Activated naive CD4-positive, alpha-beta T cell (primary cell): ENCODE data around the gene LRRC43.
"Not testable (repeated sequence)": the region's sequence is repeated elsewhere in the genome, so short reads cannot be mapped to it uniquely, and the experiment has no call there.

ENCODE experiments used
- DNase-seq, 4 experiments: peaks; one replicate each; lab custom pipeline; 2025; lab: John Stamatoyannopoulos, UW

Gene LRRC43

DNA sequence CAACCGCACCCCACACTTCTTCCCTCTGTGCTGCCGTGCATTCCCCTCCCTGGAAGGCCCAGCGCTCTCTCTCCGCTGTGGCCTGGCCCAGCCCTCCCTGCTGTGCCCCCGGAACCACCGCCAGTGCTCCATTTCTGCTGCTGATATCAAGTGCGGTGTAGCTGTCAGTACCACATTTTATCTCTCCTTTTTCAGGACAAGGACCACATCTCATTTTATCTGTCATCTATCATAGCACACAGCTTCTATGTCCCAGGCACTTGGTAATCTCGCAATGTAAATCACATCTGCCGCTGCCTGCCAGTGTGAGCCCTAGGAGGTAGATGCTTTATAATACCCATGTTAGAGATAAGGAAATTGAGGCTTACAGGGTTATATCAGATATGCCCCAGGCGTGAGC lies 27.2 kb upstream of the LRRC43 start:
- no peak for DNase-seq

DNA sequence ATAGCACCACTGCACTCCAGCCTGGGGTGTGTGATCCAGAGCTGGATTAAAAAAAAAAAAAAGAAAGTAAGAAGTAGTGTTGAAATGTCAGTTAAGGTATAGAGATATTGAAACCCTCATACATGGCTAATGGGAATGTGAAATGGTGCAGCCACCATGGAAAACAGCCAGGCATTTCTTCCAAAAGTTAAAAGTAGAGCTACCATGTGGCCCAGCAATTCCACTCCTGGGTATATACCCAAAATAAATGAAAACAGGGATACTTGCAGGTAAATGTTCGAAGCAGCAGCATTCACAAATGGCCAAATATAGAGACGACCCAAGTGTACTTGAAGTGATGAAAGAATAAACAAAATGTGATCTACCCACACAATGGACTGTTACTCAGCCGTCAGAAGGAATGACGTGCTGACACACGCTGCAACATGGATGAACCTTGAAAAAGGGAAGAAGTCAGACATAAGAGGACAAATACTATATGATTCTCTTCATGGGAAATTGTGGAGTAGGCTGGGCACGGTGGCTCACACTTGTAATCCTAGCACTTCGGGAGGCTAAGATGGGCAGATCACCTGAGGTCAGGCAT lies 24.1 kb upstream of the LRRC43 start:
- no peak for DNase-seq

- no peak for DNase-seq
These were observed 23.0 kb upstream of the LRRC43 start for GRCh38 chr12:122159882-122160281.

GRCh38 chr12:122160761-122161160 lies 22.2 kb upstream of the LRRC43 start:
- no peak for DNase-seq

DNA sequence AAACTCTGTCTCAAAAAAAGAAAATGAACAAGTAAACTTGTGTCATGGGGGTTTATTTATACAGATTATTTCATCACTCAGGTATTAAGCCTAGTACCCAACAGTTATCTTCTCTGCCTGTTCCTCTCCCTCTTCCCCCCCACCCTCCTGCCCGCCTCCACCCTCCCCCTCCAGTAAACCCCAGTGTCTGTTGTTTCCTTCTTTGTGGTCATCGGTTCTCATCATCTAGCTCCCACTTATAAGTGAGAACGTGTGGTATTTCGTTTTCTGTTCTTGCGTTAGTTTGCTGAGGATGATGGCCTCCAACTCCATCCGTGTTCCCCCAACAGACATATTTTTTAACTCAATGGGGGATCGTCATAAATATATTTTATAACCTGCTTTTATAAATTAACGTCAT lies 21.2 kb upstream of the LRRC43 start:
- DNase-seq = no peak

DNA sequence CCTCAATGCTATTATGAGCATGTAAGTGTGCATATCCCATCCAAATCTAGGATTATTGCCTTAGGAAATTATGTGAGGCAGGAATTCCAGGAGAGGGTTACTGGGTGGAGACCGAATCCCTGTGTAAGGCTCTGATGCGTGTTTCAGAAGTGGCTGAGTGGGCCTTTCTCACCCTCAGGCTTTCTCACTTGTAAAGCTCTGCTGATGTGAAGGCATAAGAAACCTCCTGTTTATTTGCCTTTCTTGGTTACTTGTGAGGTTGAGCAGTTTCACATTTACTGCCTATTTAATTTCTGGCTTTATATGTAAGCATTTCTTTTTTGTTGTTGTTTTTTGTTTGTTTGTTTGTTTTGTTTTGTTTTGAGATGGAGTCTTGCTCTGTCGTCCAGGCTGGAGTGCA lies 19.9 kb upstream of the LRRC43 start:
- DNase-seq = no peak

GRCh38 chr12:122166422-122167349 lies 16.2 kb upstream of the LRRC43 start:
- no peak for DNase-seq

GRCh38 chr12:122167356-122167925 lies 15.5 kb upstream of the LRRC43 start:
- no peak for DNase-seq

GRCh38 chr12:122168492-122168891 lies 14.4 kb upstream of the LRRC43 start:
- DNase-seq = no peak

GRCh38 chr12:122171399-122171798 lies 11.5 kb upstream of the LRRC43 start:
- no peak for DNase-seq

DNA sequence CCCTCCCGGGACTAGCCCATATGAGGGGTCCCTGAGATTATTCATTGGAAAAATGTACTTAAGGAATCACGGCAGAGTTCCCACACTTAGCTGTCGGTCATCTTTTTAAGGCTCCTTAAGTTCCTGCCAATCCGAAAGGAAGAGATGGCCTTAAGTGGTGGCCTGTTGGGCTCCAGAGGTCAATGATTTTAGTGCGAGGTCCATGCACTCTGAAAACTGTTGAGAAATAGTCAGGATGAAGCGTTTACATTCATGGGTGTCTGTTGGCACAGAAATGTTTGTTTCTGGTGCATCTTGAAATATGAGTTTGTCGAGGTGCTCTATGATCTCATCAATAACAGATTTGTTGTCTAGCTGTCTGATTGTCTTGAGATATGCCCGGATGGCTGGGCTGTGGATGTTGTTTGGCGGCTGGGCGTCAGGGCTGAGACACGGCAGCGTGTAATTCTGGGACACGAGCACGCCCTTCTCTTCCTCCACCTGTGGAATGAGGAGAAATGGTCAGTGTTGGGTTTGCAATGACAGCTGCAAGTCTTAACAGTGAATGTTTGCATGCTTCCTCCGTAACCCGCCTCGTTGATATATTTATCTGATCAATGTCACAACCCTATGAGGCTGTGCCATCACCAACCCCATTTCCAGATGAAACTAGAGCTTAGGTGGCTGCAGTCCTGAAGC lies 10.5 kb upstream of the LRRC43 start:
- DNase-seq = no peak

GRCh38 chr12:122174155-122174845 lies 8.6 kb upstream of the LRRC43 start, which contains the start of gene IL31:
TSS of gene IL31 (minus strand) at chr12:122174221. CDS start at chr12:122174172, 49 bp downstream.
- no peak for DNase-seq

- DNase-seq = not testable (repeated sequence)
These were observed 6.5 kb upstream of the LRRC43 start for GRCh38 chr12:122176473-122176872.

DNA sequence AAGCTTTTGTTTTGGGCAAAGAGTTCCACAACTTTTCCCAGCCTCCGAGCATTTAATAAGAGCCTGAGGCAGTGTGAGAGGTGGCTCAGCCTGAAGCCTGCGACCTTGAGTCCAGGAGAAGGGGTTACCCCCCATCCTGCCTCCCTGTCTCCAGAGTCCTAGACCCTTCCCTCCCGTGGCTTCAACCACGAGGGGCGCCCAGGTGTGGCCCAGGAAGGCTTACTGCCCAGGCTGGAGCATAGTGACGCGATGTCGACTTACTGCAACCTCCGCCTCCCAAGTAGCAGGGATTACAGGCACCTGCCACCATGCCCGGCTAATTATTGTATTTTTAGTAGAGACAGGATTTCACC lies 641 bp downstream of the LRRC43 start:
- no peak for DNase-seq

- no peak for DNase-seq
These were observed 1.6 kb downstream of the LRRC43 start for GRCh38 chr12:122184517-122184916.

DNA sequence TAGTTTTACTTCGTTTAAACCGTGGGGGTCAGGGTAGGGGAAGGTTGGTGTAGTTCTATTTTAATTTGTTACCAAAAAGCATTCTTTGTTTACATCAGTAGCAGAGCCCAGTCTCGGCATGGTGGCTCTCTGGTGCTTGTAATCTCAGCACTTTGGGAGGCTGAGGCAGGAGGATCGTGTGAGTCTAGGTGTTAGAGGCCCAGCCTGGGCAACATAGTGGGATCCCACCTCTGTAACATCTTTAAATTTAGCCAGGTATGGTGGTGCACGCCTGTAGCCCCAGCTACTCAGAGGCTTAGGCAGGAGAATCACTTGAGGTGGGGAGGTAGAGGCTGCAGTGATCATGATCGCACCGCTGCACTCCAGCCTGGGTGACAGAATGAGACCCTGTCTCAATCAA lies 2.2 kb downstream of the LRRC43 start:
- DNase-seq = no peak

DNA sequence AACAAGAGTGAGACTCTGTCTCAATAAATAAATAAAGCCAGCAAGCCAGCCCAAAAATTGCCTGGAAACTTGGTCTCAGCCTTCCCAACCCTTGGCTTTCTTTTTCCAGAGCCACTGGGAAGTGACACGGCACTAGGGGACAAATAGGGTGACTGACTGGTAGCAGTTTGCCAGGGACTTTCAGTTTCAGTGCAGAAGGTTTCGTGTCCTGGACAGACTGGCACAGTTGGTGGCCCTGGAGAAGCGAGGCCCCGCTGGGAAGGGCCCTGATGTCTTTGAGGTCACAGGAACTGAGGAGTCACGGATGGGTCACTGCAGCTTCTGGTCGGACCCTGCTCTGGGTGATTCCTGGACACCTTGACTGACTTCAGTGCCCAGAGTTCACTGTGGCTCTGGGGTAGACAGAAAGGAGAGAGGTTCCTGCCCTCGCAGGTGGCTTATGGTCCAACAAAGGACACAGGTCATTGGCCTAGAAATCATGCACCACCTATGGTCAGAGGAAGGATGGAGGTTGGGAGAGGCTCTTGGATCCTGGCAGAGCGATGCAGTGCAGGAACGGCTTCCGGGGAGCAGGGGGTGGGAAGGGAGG lies 2.7 kb downstream of the LRRC43 start:
- no peak for DNase-seq

DNA sequence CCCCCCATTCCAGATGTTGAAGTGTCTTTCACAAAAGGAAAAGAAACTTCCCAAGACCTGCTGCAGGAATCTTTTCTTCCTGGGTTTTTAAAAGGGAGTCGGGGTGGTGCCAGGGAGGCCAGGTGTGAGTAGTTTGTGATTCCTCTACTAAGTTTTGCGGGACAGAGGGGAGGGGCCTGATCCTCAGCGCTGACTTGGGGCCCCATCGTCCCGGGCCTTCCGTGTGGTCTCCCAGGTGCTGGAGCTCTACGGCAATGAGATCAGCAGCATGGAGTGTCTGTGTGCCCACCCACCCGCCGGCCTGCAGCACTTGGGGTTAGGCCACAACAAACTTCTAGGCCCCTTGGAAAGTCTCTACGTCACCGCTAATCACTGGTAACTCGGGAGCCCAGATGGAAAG lies 4.5 kb downstream of the LRRC43 start:
- no peak for DNase-seq

DNA sequence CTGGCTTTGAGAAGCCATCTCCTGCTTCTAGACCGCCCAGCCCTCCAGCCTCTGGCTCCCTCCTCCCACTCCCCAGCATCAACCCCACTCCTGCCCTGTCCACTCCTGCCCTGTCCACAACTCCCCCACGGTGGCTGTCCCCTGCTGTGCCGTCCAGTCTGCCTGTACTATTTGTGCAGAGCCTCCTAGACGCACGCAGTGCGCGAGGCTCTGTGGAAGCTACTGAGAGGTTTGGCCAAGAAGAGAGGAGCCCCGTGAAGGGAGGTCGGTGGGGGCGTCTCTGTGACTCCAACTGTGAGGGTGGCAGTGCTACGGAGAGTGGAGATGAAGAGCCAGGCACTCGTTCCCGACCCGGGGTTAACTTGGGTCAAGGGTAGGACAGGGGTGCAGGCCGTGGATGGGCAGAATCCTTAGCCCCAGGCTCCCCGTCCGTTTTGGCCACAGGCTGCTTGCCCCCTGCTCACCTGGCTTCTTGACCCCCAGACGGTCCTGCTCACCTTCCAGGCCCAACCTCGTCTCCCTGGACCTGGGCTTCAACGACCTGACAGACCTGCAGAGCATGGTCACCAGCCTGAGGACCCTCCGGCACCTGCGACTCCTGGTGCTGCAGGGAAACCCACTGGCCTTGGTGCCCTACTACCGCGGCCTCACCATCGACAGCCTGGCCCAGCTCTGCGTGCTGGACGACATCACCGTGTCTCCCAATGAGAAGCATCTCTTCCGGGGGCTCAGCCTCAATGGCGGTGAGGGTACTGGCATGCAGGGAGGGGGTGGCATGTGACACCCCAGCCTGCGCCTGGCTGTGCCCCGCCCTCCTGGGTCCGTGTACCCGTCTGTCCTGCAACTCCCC lies 6.9 kb downstream of the LRRC43 start:
- no peak for DNase-seq

DNA sequence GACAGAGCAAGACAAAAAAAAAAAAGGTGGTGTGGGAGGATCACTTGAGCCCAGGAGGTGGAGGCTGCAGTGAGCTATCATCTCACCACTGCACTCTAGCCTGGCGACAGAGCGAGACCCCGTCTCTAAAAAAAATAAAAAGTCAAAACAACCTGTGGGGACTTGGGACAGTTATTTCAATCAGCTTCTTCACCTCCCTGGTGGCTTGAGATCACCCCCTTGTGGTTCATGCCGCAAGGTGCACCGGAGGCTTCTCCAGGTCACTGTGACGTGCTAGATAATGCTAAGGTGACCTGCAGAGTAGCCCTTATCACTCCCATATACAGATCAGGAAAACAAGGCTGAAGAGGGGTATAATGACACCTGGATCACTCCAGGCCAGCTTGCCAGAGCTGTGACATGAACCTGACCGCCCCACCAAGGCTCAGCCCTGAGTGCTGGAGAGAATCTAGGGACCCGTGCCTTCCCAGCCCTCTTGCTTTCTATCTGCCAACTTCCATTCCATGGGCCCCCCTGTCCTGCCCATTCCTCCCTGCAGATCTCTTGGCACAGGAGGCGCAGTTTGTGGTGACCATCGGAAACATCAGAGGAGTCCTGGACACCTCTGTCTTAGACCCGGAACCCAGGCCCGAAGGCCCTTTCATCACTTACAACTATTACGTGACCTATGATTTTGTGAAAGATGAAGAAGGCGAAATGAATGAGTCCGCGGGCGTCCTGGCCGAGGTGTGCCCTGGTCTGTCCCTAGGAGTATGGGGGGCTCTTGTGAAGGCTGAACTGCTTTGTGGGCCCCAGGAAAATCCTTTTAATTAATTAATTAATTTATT lies 8.1 kb downstream of the LRRC43 start:
- DNase-seq = peak; percentile 10 to 41 (median 22)
